Renal cortex interstitium (tissue), 11 donors: Measurements from ENCODE around the gene RAD51B. TPM values are rescaled to one million over a fixed set of nuclear protein-coding genes. Genes with fewer than 3 reads are reported as not detected.

ENCODE experiments used
- DNase-seq, 11 donors: peaks; one replicate each; pipeline ENCODE4 v3.0.0-alpha.2; 2013; ENCODE audit warnings: low read depth in 9 of 11, low spot score in 4 of 11; ENCODE audit errors: extremely low read depth in 1 of 11
- polyA plus RNA-seq, 3 donors: library from polyadenylated mRNA; unstranded; fragments of 120-200 nt; gene quantifications; one replicate each; pipeline ENCODE4 v1.2.1, GENCODE V29; 2013; ENCODE audit not compliant: insufficient read length in 3 of 3

RAD51B gene
- polyA plus RNA-seq, 3 donors = 12.5 to 13.0 (median 12.5) TPM

DNA sequence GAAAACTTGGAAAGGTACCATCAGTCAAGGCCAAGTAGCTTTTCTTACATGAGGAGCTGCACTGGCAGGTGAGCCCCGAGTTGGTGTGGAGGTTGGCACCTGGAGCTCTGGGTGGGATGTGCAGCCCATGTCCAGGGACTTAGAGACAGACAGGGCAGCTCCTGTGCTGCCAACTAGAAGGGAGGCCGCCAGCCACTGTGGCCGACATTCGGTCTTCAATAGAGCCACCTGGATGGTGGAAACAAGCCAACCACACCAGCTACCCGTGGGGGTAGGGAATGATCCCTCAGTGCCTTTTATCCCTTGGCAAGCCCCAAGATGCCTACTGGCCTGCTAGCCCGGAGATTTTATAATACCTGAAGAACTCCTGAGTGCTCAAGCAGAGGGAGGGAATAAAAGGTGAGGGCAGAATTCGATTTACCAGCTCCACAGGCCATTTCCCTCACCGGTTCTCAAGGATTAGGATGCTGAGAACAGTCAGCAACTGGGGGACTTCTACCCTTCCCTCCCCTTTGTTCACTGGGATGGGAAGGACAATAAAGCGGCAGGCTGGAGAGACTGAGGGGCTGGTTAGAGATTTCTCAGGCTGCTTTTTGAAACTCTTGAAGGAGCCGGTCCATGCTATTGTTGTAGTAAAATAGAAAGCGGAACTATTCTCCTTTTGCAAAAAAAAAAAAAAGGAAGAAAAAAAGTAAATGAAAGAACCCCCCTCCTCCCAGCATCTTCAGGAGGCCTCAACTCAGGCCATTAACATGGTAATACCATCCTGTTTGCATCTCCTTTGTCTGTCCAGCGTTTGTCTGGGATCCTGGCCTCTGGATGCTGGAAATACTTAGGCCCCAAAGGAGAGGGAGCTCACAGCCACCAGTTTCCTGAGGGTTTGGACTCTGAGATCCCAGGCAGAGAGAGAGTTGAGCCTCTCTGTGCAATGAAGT, 651.7 kb downstream of the RAD51B start:
- no peak for DNase-seq

DNA sequence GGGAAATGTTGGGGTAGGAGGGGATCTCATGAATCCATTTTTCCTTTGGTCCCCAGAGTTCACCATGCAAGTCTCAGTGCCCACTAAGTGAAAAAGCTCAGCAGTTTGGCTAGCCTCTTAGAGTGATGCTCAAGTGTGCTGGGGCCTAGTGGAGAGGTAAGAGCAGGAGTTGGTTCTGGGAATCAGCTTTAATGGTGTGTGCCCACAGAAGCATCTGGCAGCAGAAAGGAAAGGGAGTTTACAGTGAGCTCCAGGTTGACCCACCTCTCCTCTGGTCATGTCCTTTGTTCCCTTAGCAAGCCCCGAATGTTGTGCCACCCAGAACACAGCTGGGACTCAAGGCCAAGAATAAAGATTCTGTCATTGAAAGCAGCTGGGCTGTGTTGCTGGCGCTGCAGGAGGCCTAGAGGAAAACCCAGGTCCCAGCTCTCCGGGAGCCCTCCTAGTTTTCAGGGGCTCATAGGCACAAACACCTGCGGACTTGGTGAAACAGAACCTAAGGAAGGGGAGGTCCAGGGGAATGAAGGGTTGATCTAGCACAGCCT, 652.5 kb downstream of the RAD51B start:
- DNase-seq = no peak

DNA sequence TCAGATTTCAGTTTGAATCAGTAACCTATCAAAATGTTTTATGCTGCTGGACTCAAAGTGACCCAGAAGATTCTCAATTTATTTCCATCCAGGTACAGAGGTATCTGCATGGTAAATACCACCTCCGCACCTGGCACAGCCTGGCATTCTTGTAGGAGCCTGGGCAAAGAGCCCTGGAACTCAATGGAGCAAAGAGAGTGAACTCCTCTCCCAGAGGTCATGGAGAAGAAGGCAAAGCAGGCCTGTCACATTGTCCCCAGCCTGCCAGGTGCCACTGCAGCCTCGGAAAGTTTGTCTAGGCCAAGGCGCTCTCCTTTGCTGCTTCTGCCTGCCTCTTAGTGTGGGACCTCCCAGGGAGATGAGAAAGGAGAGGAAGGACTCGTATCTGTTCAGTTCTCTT, 653.5 kb downstream of the RAD51B start:
- DNase-seq = no peak

DNA sequence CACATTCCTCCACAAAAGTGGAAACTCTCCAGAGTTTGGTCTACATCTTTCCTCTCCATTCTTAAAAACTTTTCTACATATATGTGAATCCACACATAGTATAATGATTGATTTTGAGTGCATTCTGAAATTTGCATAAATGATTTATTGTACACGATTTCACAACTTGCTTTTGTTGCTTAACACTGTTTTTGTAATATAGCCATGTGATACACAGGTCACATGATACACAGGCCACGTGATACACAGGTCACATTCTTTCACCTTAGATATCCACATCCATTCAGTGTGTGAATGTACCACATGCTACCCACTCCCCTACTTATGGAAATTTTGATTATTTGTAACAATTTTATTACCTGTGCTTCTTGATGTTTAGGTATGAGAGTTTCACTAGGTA, 654.2 kb downstream of the RAD51B start:
- no peak for DNase-seq

DNA sequence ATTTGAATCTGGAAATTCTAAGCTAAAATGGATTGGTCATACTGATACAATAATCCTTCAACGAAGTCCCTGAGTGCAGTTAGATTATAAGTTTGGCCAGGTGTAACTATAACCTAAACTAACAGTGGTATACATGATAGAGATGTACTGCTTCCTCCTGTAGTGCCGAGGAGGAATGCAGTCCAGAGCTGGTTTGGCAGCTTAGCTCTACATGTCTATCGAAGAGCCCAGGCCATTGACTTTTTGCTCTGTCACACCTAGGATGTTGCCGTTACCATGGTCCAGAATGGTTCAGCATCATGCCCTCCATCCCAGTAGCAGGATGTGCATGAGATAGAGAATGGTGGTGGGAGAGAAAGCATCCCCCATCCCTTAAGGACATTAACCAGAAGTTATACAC, 655.2 kb downstream of the RAD51B start:
- no peak for DNase-seq

DNA sequence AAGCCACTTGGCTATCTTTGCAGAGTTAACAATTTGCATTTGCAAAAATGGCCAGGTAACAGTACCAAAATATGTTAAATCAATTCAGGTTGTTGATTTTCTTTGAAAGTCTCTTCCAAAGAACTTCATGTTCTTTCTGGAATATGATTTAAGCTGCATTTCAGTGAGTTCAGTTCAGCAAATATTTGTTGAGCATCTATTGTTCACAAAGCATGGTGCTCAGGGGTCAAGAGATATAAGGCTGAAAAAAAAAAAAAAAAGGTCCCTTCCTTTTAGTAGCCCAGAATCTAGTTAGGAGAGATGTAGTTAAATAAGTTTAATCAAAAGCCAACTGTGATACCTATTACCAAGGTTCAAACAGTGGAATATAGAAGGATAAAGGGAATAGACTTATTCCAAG, 656.2 kb downstream of the RAD51B start:
- DNase-seq = no peak

DNA sequence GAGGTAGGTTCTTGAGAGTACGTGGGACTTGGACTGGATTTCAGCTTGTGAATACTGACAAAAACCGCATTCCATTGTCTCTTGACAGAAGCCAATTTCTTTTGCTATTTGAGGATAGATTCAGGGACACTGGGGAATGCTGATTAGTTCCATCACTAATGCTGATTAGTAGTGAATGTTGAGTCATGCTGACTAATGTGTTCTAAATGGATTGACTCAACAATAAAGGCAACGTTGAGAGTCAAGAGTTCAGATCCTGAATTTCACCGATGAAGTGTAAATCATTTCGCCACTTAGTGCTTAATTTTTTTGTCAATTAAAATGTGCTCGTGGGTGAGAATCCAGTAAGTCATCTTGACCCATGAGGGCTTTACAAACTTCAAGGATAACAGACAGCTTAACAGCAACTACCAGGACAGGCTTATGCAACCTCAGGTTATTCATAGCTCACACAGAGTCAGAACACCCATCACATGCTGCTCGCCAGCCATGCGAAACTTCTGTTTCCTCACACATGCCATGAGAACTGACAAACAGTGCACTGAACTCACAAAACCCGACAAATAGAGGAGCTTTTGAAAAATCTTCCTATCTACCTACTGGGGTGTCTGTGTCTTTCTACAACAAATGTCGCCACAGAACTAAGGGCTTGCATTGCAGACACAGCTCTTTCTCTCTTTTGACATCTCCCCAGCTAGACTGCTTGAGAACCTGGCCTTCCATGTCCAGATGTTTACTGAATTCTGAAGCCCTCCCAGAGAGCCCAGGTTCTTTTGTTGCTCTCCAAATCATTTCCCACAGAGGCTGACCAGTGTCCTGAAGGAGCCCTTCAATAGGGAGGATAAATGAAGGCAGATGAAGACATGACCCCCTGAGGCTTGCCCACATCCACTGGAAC, 656.9 kb downstream of the RAD51B start:
- DNase-seq = no peak

DNA sequence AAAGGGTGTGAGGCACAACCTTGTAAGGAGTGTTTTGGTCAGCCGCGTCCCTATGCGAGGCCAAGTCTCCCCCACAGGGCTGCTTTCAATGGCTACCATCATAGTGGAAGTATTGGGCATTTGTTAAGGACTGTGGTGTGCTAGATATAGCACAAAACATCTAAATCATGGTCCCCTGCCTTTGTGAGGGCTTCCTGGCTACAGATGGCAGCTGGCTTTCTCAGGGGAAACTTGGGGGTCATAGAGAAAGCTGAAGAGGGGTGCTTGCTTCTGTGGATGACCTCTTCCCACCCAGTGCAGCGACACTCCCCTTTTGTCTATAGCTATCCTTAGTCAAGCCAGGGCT, 657.5 kb downstream of the RAD51B start:
- DNase-seq = no peak

DNA sequence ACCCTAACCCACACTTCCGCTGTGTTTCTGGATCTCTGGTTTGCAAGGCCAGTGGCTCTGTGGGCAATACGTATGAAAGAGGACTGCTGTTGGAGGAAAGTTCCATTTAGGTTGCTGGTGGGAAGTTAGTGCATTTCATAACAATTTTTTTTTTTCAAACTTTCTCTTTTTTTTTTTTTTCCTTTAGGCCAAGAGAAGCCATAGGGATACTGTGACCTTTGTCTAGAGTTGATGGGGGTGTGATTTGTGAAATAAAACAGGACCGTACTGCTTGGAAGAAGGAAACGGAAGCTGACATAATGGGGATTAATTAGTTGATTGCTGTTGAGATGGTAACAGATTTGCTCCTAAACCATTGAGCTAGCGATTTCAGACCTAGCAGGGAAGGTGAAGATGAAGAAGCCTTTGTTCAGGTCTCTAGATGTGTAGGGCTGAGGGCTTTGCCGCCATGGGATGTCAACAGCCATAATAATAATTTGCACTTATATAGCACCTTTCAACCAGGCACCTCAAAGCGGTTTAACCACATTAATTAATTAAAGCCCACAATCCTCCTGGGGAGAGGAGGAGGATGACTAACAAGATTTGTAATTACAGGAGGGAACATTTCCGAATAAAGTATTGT, 658.0 kb downstream of the RAD51B start:
- no peak for DNase-seq

DNA sequence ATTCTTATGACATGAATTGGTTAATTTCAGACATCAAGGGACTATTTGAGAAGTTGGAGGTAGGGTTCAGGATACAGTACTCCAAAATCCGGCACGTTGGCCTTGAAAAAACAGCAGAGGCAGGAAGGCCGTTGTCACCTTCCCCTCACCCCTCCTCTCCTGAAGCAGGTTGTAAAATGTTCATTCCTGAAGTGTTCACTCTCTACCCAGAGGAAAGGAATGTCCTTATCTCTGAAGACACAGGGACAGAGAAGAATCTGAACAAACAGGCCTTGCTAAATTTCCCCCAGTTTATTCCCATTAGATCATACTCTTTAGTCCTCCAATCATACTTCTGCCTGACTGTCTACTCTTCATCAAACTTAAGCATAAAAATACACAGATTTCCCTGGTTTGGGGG, 659.7 kb downstream of the RAD51B start:
- DNase-seq = no peak

DNA sequence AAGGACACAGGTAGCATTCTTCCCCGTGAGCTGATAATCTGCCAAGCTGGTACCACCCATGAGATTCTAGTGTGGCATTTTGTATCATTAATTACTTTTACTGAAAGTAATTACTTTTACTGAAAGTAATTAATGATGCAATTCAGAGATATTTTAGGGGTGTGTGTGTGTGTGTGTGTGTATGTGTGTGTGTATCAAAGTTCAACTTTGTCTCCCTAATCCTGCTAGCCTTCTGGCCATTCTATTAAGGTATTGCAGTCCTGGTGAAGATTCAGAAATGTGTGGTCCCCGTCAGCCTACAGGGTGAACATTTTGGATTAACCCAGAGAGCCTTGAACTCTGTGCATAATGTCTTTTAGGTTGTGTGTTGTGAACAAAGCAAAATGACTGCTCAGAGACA, 662.4 kb downstream of the RAD51B start:
- DNase-seq = no peak

DNA sequence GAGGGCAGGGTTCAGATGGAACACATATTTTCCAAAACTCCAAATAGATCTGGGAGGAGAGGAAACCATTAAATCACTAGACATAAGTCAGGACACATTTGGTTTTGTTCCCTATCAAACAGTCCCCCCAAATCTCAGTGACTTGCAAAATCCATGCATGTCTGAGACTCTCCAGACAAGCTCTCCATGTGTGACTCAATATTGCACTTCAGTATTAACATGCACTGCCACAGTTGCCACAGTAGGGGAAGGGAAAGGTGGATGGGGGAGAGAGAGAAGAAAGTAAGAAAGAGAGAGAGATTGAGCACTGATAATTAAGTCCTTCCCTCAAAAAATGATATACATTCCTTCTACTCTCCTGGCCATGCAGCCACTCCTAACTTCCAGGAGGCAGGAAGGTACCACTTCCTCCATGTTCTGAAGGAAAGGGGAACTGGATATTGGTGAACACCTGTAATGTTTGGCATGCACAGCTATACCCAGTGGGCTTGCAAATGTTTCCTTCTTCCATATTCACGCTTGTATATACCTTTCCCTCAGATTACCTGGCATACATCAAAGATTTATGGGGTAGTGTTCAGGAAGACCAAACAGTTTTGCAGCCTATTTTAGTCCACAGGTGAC, 663.3 kb downstream of the RAD51B start:
- no peak for DNase-seq

DNA sequence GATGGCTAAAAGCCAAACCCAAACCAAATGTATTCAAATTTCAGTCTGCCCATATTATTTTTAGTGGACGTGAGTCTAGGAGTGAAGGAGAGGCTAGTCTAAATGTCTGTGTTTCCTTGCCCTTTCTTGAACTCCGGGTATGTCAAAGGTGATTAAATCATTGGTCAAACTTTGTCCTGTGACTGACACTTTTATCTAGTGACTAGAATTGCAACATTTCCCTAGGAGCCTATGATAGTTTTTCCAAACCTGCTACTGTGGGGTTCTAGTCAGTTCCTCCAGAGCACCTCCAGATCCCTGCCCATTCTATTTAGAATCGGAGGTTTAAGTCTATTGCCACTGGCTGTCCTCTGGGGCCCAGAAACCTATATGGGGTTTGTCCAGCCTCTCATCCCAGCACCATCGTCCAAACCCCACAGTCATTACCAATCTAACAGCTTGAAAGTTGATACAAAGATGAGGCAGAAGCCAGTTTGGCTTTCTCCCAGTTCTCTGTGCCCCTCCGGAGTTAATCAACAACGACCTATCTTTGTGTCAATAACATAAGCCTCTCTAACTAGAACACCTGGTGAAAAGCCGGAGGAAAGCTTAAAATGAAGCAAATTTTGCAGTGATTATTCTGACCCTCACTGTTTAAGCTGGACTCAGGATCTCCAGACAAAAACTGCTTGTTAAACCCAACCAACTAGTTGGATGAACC, 666.6 kb downstream of the RAD51B start:
- no peak for DNase-seq

DNA sequence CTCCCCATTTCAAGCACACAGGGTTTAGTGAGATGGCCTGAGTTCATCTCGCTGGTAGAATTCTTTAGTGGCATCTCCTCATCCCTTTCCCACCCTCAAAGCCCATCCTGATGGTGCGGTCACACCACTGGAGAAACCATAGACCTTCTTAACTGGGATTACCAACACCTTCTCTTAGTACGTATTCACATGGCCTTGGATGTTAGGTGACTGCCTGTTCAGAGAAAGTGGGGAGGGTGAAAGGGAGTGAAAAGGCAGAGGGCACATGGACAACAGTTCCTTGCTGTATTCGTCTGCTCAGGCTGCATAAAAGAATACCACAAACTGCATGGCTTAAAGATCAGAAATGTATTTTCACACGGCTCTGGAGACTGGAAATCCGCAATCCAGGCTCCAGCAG, 667.2 kb downstream of the RAD51B start:
- no peak for DNase-seq

DNA sequence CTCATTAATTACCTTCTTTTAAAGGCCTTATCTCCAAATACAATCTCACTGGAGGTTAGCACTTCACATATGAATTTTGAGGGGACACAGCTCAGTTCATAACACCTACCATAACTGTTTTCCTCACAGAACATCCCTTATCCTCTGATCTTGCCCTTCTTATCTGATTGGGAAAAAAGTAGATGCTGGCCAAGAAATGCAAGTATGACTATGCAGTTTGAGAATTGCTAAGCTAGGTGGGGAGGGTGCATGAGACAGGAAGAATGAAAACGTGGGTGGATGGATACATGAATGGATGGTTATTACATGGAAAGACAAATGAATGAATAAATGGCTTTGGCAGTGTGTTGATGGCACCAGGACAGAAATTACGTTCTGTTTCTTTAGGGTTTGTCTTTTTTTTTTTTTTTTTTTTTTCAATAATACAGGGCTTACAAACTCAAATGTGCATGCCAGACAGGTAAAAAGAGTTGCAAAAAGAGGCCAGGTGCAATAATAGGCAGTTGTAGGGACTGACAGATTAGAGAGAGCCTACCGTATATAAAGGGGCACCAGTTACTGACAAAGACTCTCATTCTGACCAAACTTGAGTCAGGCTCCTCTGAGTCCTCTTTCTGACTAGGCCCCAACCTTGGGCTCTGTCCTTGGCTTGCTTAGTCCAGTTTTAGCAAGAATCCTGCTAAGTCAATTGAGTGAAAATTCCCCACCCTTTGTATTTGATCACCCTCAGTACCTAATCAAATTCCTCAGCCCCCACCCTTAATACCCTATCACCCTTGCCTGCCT, 668.4 kb downstream of the RAD51B start:
- no peak for DNase-seq

DNA sequence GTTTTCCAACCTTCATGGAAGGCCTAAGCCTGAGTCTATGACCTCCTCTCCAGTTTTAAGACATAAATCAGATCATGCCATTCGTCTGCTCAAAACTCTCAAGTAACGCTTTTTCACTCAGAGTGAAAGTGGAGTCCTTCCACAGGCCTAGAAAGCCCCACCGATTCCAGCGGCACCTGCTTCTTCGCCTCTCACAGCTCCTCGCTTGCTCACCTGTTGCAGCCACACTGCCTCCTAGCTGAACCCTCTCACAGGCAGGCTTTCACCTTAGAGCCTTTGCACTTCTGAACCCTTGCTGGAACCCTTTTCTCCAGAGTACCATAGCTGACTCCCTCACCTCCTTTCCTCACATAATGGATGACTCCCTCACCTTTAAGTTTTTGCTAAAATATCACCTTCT, 672.2 kb downstream of the RAD51B start:
- no peak for DNase-seq

DNA sequence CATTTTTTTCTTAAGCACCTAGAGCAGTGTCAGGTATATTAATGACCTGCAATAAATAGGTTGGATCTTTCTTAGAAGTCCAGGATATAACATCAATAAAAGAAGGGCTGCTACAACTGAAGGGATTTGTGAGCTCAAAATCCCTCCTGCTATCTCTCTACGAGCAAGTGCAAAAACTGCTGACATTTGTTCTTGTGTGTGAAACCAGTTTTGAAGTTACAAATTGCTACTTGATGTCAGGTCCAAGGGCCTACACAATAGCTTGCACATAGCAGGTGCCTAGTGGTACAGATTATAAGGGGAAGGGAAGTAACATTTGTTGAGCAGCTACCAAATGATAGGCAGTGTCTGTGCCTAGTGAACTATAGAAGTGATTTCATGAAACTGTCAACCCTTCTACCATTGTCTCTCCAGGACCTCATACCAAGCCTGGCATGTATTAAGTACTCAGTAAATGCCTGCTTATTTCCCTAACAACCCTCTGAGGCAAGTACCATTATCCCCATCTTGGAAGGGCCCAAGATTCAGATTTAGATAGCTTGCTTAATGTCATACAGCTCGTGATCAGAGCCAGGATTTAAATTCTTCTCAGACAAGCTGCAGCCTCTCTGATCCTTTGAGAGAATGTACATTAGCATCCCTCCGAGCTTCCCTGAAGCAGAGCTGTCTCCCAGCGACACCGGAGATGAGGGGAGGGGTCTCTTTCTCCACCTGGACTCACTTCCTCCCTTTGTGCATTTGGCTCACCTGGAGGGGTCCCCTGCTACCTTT, 673.0 kb downstream of the RAD51B start:
- no peak for DNase-seq
